Natural killer cell treated with Interleukin-12 subunit alpha and Interleukin-12 subunit beta and Interleukin-15 and Interleukin-18, amount 100 ng/mL, for 72 hours (primary cell): ENCODE data around the gene GMDS. TPM values are rescaled to one million over a fixed set of nuclear protein-coding genes. Genes with fewer than 3 reads are reported as not detected.

ENCODE experiments used
- ATAC-seq, 2 donors: fragments of 150-1000 bp; cut with Tn5 transposase in 1 of 2; sonication (Bioruptor Pico), chemical (Tn5 transposase) in 1 of 2; 2 replicates each; pipeline ENCODE4 v1.10.0; 2021
- DNase-seq: peaks from one replicate; pipeline ENCODE4 v3.0.0; 2022; ENCODE audit warnings: low spot score
- H3K27ac Mint-ChIP-seq, 2 donors: 1 replicate in 1 of 2; 2 replicates in 1 of 2; pipeline ENCODE4 v1.8.0; 2022; ENCODE audit warnings: mixed read lengths in 2 of 2, mild to moderate bottlenecking in 1 of 2, moderate library complexity in 1 of 2
- H3K27me3 Mint-ChIP-seq, 2 donors: 1 replicate in 1 of 2; 2 replicates in 1 of 2; pipeline ENCODE4 v1.8.0; 2022; ENCODE audit warnings: mixed read lengths in 2 of 2
- H3K36me3 Mint-ChIP-seq: one replicate; pipeline ENCODE4 v1.8.0; 2022; ENCODE audit warnings: mixed read lengths
- H3K4me1 Mint-ChIP-seq, 2 donors: 1 replicate in 1 of 2; 2 replicates in 1 of 2; pipeline ENCODE4 v1.8.0; 2022; ENCODE audit warnings: low read depth in 2 of 2, mixed read lengths in 2 of 2, mild to moderate bottlenecking in 1 of 2
- H3K4me3 Mint-ChIP-seq: one replicate; pipeline ENCODE4 v1.8.0; 2022; ENCODE audit warnings: mixed read lengths
- H3K9me3 Mint-ChIP-seq: 2 replicates; pipeline ENCODE4 v1.8.0; 2022; ENCODE audit warnings: mixed read lengths
- total RNA-seq, 2 donors: library from RNA; stranded (reverse); gene quantifications; one replicate each; pipeline ENCODE4 v1.2.3, GENCODE V29; 2022

Gene GMDS
- total RNA-seq, 2 donors from 2014 or later: 23.7 to 39.4 TPM

DNA sequence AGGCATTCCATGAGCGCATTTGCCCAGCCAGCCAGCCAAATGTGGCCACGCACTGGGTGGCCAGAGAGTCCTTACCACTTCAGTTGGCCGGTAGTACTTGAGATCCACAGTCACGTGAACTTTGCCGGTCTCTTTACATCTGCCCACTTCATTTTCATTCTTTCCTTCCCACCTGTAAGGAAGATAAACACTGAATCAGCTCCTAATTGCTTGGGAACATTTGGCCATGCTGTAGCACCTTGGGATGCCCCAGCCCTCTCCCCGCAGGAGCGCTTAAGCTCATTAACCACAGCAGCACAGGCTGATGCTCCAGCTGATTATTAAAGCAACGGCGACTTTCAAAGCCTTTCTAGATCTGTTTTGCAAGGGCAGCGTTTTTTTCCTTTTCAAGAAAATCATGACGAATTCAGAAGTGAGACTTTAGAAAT, 519.0 kb downstream of the GMDS start:
- Mint-ChIP-seq H3K27me3 (no peaks in the 10 kb centered on the region), H3K4me1 (no peaks in the 10 kb centered on the region), H3K27ac (no peak overlapping the region), H3K4me3 (no peak overlapping the region), H3K9me3 (no peaks in the 10 kb centered on the region), H3K36me3 (peaks cover 11% of the 10 kb centered on the region)
- ATAC-seq (no peak), DNase-seq (no peak)

- H3K4me1 Mint-ChIP-seq: no peaks in the 10 kb centered on the region
- no peak overlapping the region for H3K4me3 Mint-ChIP-seq
- peaks cover 6% of the 10 kb centered on the region for H3K36me3 Mint-ChIP-seq
- H3K27ac Mint-ChIP-seq: no peak overlapping the region
- ATAC-seq (no peak), DNase-seq (no peak)
- no peaks in the 10 kb centered on the region for H3K9me3 Mint-ChIP-seq
- H3K27me3 Mint-ChIP-seq: no peaks in the 10 kb centered on the region
Observed at GRCh38 chr6:1724616-1725015, 520.8 kb downstream of the GMDS start.

DNA sequence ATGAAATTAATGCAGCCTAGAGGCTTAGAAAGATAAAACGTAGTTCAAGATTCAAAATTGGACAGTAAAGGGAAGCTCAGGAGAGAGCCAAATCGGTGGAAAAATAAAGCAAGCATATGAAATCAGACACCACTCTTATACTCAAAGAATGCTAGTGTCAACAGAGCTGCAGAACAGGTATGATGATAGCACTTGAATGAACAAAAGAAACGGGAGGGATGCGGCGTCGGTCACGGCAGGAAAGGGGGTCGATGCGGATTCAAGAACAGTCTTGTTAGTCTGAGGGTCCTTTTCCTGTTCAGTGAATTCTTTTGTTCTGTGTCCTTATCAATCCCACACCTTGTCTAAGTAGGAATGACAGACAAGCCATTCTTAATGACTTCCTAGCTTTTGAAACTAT, 521.3 kb downstream of the GMDS start:
- Mint-ChIP-seq H3K36me3 (peaks cover 6% of the 10 kb centered on the region), H3K27me3 (no peaks in the 10 kb centered on the region), H3K27ac (no peak overlapping the region), H3K9me3 (no peaks in the 10 kb centered on the region), H3K4me1 (no peaks in the 10 kb centered on the region), H3K4me3 (no peak overlapping the region)
- DNase-seq (no peak), ATAC-seq (no peak)

- Mint-ChIP-seq H3K27ac (no peak overlapping the region), H3K9me3 (no peaks in the 10 kb centered on the region), H3K36me3 (peaks cover 6% of the 10 kb centered on the region), H3K4me1 (no peaks in the 10 kb centered on the region), H3K27me3 (no peaks in the 10 kb centered on the region), H3K4me3 (no peak overlapping the region)
- DNase-seq (no peak), ATAC-seq (no peak)
Observed at GRCh38 chr6:1722801-1723200, 522.6 kb downstream of the GMDS start.

DNA sequence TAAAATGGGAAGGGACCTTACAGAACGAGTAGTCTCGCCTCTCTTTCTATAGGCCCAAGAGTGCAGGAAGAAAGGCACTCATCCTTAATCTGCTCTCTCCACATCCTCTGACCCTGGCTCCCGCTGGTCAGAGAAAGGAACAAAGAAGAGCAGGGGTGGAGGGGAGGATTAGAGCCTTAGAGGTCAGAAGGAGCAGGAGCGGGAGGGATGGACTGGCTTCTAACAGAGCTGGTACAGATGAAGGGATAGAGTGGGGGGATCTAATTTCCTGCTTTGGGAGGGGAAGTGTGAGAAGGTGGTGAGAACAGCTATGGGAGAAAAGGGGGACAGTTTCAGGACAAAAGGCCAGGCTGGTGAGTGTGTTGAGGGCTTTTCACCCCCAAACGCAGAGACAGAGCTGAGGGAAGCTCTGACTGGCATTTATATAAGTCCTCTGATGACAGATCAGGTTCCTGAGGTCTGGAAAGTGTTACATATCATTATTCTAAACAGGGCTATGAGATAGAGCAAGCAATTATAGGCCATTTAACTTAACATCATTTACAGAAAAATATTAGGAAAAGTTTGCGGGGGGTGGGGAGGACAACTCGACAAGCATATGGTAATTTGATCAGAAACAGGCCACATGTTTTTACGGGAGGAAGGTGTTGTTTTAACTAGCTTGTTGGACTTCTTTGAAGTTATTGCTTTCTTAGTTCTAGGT, 524.6 kb downstream of the GMDS start:
- H3K4me3 Mint-ChIP-seq: no peak overlapping the region
- H3K36me3 Mint-ChIP-seq: peaks cover 6% of the 10 kb centered on the region
- no peak overlapping the region for H3K27ac Mint-ChIP-seq
- no peak for DNase-seq
- no peaks in the 10 kb centered on the region for H3K9me3 Mint-ChIP-seq
- H3K4me1 Mint-ChIP-seq: no peaks in the 10 kb centered on the region
- no peak for ATAC-seq
- no peaks in the 10 kb centered on the region for H3K27me3 Mint-ChIP-seq

DNA sequence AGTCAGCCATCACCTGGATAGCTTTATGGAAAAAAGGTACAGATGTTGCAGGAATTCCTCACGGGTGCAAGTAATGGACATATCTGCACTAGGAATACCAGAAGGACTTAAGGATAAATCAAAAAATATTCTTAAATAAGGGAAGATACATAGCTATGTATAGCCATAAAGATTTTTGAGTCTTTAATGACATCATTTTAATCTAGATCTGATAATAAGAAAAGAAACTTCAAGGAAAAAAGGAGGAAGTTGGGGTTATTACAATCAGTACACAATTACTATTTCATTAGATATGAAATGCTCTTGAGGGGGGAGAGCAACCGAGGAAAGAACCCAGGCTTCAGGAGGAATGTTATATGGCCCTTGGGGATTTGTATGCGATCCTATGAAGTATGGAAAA, 525.5 kb downstream of the GMDS start:
- Mint-ChIP-seq H3K27ac (no peak overlapping the region), H3K4me1 (no peaks in the 10 kb centered on the region), H3K36me3 (peaks cover 6% of the 10 kb centered on the region), H3K9me3 (no peaks in the 10 kb centered on the region), H3K4me3 (no peak overlapping the region), H3K27me3 (no peaks in the 10 kb centered on the region)
- DNase-seq (no peak), ATAC-seq (no peak)

- Mint-ChIP-seq H3K4me3 (no peak overlapping the region), H3K36me3 (no peaks in the 10 kb centered on the region), H3K27me3 (no peaks in the 10 kb centered on the region), H3K4me1 (no peaks in the 10 kb centered on the region), H3K9me3 (no peaks in the 10 kb centered on the region), H3K27ac (no peak overlapping the region)
- DNase-seq (no peak), ATAC-seq (no peak)
Observed at GRCh38 chr6:1716868-1717267, 528.5 kb downstream of the GMDS start.

DNA sequence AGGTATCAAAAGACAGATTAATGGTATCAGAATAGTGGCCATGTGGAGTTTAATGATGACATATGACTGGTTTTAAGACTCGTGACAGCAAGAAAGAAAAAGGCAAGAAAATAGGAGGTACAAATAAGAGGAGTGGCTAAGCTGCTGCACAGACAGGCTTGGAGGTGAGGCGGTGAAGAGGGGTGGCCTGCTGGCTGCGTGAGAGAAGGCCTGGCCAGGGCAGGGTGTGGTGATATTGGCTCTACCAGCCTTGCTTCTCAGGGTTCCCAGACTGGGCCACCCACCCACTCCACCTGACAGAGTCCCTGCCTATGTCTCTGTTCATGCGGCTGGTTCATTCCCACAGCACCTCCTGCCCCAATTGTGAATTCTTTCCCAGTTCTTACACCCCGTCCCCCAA, 529.0 kb downstream of the GMDS start:
- Mint-ChIP-seq H3K27me3 (no peaks in the 10 kb centered on the region), H3K4me1 (no peaks in the 10 kb centered on the region), H3K9me3 (no peaks in the 10 kb centered on the region), H3K27ac (no peak overlapping the region), H3K4me3 (no peak overlapping the region), H3K36me3 (no peaks in the 10 kb centered on the region)
- ATAC-seq (no peak), DNase-seq (no peak)

DNA sequence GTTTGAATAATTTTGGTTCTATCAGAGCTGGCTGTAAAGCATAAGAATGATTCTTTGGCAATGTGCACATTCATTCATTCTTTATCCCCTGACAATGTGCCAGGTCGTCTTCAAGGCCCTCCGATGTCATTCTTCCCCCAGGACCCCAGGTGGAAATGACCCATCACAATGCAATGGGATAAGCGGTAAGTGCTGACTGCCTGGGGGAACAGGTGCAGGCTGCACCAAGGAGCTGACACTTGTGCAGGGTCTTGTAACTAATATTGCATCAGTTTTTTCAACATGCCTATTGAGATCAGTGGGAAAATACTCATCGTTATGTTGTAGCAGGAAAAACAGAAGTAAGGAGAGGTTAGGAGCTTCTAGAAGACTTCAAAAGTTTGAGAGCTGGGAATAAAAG, 530.1 kb downstream of the GMDS start:
- no peaks in the 10 kb centered on the region for H3K27me3 Mint-ChIP-seq
- no peaks in the 10 kb centered on the region for H3K36me3 Mint-ChIP-seq
- no peak for DNase-seq
- H3K27ac Mint-ChIP-seq: no peak overlapping the region
- no peaks in the 10 kb centered on the region for H3K4me1 Mint-ChIP-seq
- no peaks in the 10 kb centered on the region for H3K9me3 Mint-ChIP-seq
- H3K4me3 Mint-ChIP-seq: no peak overlapping the region
- no peak for ATAC-seq

DNA sequence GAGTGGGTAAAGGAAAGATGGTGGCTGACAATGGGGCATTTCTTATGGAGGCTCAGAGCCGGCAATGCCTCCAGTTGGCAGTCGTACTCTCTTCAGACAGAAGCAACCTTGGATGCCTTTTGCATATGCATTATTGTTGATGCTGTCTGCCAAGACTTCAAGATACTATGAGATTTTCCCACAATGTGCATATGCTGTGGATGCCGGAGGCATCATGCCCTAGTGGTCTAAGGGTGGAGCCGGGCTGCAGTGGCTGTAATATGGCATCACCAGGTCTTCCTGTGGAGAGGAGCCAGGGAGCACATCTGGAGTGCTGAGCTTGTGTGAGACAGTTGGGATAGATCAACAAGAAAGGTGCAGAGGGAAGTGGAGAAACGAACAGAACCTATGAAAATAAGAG, 530.8 kb downstream of the GMDS start:
- DNase-seq (no peak), ATAC-seq (no peak)
- Mint-ChIP-seq H3K27me3 (no peaks in the 10 kb centered on the region), H3K4me3 (no peak overlapping the region), H3K36me3 (no peaks in the 10 kb centered on the region), H3K4me1 (no peaks in the 10 kb centered on the region), H3K27ac (no peak overlapping the region), H3K9me3 (no peaks in the 10 kb centered on the region)

GRCh38 chr6:1713016-1713600, 532.3 kb downstream of the GMDS start:
- no peak for ATAC-seq
- no peaks in the 10 kb centered on the region for H3K36me3 Mint-ChIP-seq
- no peak overlapping the region for H3K4me3 Mint-ChIP-seq
- H3K9me3 Mint-ChIP-seq: no peaks in the 10 kb centered on the region
- no peak for DNase-seq
- H3K4me1 Mint-ChIP-seq: no peaks in the 10 kb centered on the region
- H3K27me3 Mint-ChIP-seq: no peaks in the 10 kb centered on the region
- H3K27ac Mint-ChIP-seq: no peak overlapping the region

DNA sequence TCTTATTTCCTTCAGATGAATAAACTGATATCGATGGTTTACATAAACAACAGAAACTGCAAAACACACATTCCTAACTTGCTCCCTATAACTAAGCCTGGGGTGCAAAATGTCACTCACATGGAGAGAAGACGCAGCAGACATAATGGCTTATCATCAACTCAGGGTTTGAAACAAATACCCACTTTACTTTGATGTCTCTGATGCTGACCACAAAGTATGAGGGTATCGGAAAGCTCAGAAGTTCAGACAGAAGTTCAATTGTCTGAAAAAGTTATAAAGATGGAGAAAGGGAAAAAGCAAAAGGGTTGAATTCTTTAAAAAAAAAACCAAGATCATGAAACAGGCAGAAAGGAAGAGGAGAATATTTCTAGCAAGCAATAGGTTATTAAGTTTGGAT, 533.0 kb downstream of the GMDS start:
- no peak for ATAC-seq
- Mint-ChIP-seq H3K4me1 (no peaks in the 10 kb centered on the region), H3K27ac (no peak overlapping the region), H3K27me3 (no peaks in the 10 kb centered on the region), H3K36me3 (no peaks in the 10 kb centered on the region), H3K4me3 (no peak overlapping the region), H3K9me3 (no peaks in the 10 kb centered on the region)
- no peak for DNase-seq

- Mint-ChIP-seq H3K27ac (no peak overlapping the region), H3K9me3 (no peaks in the 10 kb centered on the region), H3K4me1 (no peaks in the 10 kb centered on the region), H3K27me3 (no peaks in the 10 kb centered on the region), H3K36me3 (no peaks in the 10 kb centered on the region), H3K4me3 (no peak overlapping the region)
- ATAC-seq (no peak), DNase-seq (no peak)
Observed at GRCh38 chr6:1711136-1711535, 534.3 kb downstream of the GMDS start.

DNA sequence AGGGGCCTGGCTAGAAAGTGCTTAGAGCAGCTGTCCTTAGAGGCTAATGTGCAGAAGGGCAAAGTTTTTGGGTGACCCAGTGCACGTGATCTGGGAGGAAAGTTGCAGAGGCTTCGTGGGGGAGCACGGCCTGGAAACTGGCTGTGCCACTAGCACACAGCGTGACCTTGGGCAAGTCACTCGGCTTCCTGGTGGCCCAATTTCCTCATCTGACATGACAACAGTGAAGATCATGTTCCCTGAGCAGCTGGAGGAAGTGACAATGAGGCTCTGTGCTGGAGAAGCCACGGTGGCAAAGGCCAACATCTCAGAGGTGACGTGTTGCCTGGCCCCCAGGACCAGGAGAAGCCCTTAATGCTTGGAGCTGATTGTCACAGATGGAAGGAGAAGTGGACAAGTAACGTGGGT, 536.2 kb downstream of the GMDS start:
- Mint-ChIP-seq H3K4me1 (no peaks in the 10 kb centered on the region), H3K9me3 (no peaks in the 10 kb centered on the region), H3K4me3 (no peak overlapping the region), H3K27me3 (no peaks in the 10 kb centered on the region), H3K27ac (no peak overlapping the region), H3K36me3 (no peaks in the 10 kb centered on the region)
- ATAC-seq (no peak), DNase-seq (no peak)

- Mint-ChIP-seq H3K27me3 (no peaks in the 10 kb centered on the region), H3K4me1 (no peaks in the 10 kb centered on the region), H3K4me3 (no peak overlapping the region), H3K36me3 (no peaks in the 10 kb centered on the region), H3K27ac (no peak overlapping the region), H3K9me3 (no peaks in the 10 kb centered on the region)
- ATAC-seq: no peak
- no peak for DNase-seq
Observed at GRCh38 chr6:1708820-1709219, 536.6 kb downstream of the GMDS start.
